ENCODE results near the gene APOA1.

Gene APOA1

GRCh38 chr11:116852261-116853031 lies 15.0 kb upstream of the APOA1 start:
- DNase-seq (ENCODE audit: low spot score), result peak; percentile 57
- peak overlapping the region in 1 of 2 donors; percentile 13 for H3K27ac ChIP-seq
- H3K4me3 ChIP-seq, result no peak overlapping the region
- no peak for TF ChIP-seq CTCF (IDR thresholded peaks at IDR 0.05)

GRCh38 chr11:116851626-116852025 lies 14.2 kb upstream of the APOA1 start:
- no peak for TF ChIP-seq CTCF (IDR thresholded peaks at IDR 0.05)
- Histone ChIP-seq H3K27ac (no peak overlapping the region), H3K4me3 (no peak overlapping the region)
- peak; percentile 71 for DNase-seq (ENCODE audit: low spot score)

GRCh38 chr11:116849486-116849885 lies 12.1 kb upstream of the APOA1 start:
- DNase-seq (ENCODE audit: low spot score), result no peak
- TF ChIP-seq CTCF (IDR thresholded peaks at IDR 0.05), result no peak
- H3K27ac ChIP-seq, result no peak overlapping the region
- H3K4me3 ChIP-seq, result no peak overlapping the region

- Histone ChIP-seq H3K27ac (no peak overlapping the region), H3K4me3 (no peak overlapping the region)
- DNase-seq (ENCODE audit: low spot score), result no peak
- TF ChIP-seq CTCF (IDR thresholded peaks at IDR 0.05), result no peak
These were observed 11.6 kb upstream of the APOA1 start for GRCh38 chr11:116849060-116849459.

GRCh38 chr11:116847612-116848011 lies 10.2 kb upstream of the APOA1 start:
- no peak for DNase-seq (ENCODE audit: low spot score)
- TF ChIP-seq CTCF (IDR thresholded peaks at IDR 0.05), result no peak
- Histone ChIP-seq H3K4me3 (no peak overlapping the region), H3K27ac (no peak overlapping the region)

- Histone ChIP-seq H3K4me3 (no peak overlapping the region), H3K27ac (no peak overlapping the region)
- DNase-seq (ENCODE audit: low spot score), result no peak
- no peak for TF ChIP-seq CTCF (IDR thresholded peaks at IDR 0.05)
These were observed 7.3 kb upstream of the APOA1 start for GRCh38 chr11:116844722-116845121.

- no peak overlapping the region for H3K27ac ChIP-seq
- DNase-seq (ENCODE audit: low spot score), result peak; percentile 49
- H3K4me3 ChIP-seq, result no peak overlapping the region
- TF ChIP-seq CTCF (IDR thresholded peaks at IDR 0.05), result no peak
These were observed 6.2 kb upstream of the APOA1 start for GRCh38 chr11:116843661-116844060.

Measured in coronary artery (tissue), 2 donors.